ENCODE results near the gene CHRND. TPM values are rescaled to one million over a fixed set of nuclear protein-coding genes. Genes with fewer than 3 reads are reported as not detected.

CHRND gene
- polyA plus RNA-seq, 4 donors = 0.31 to 0.92 (median 0.74) TPM

- DNase-seq (ENCODE audit: low read depth in 4 of 4, low spot score in 2 of 4) = no peak
These were observed 38.4 kb upstream of the CHRND start, which contains the start of gene ECEL1 for GRCh38 chr2:232487385-232488096. TSS of gene ECEL1 (minus strand) at chr2:232487834. CDS start at chr2:232486653, 1,181 bp downstream.

- DNase-seq (ENCODE audit: low read depth in 4 of 4, low spot score in 2 of 4) = no peak
These were observed 37.8 kb upstream of the CHRND start for GRCh38 chr2:232488097-232488711.

- no peak for DNase-seq (ENCODE audit: low read depth in 4 of 4, low spot score in 2 of 4)
These were observed 37.1 kb upstream of the CHRND start for GRCh38 chr2:232488721-232489300.

GRCh38 chr2:232489516-232490220 is 36.3 kb upstream of the CHRND start:
- DNase-seq (ENCODE audit: low read depth in 4 of 4, low spot score in 2 of 4) = no peak

GRCh38 chr2:232490221-232491138 is 35.5 kb upstream of the CHRND start:
- no peak for DNase-seq (ENCODE audit: low read depth in 4 of 4, low spot score in 2 of 4)

GRCh38 chr2:232491139-232491780 is 34.7 kb upstream of the CHRND start:
- DNase-seq (ENCODE audit: low read depth in 4 of 4, low spot score in 2 of 4) = no peak

GRCh38 chr2:232492236-232492848 is 33.6 kb upstream of the CHRND start:
- DNase-seq (ENCODE audit: low read depth in 4 of 4, low spot score in 2 of 4) = no peak

- no peak for DNase-seq (ENCODE audit: low read depth in 4 of 4, low spot score in 2 of 4)
These were observed 32.8 kb upstream of the CHRND start for GRCh38 chr2:232492963-232493700.

- no peak for DNase-seq (ENCODE audit: low read depth in 4 of 4, low spot score in 2 of 4)
These were observed 32.1 kb upstream of the CHRND start for GRCh38 chr2:232493701-232494474.

- no peak for DNase-seq (ENCODE audit: low read depth in 4 of 4, low spot score in 2 of 4)
These were observed 31.4 kb upstream of the CHRND start for GRCh38 chr2:232494542-232494941.

- DNase-seq (ENCODE audit: low read depth in 4 of 4, low spot score in 2 of 4) = no peak
These were observed 30.7 kb upstream of the CHRND start for GRCh38 chr2:232495292-232495691.

GRCh38 chr2:232496501-232497270 is 29.3 kb upstream of the CHRND start:
- DNase-seq (ENCODE audit: low read depth in 4 of 4, low spot score in 2 of 4) = no peak

GRCh38 chr2:232497348-232497747 is 28.6 kb upstream of the CHRND start:
- no peak for DNase-seq (ENCODE audit: low read depth in 4 of 4, low spot score in 2 of 4)

- no peak for DNase-seq (ENCODE audit: low read depth in 4 of 4, low spot score in 2 of 4)
These were observed 27.5 kb upstream of the CHRND start for GRCh38 chr2:232498452-232498851.

GRCh38 chr2:232501331-232501771 is 24.6 kb upstream of the CHRND start:
- no peak for DNase-seq (ENCODE audit: low read depth in 4 of 4, low spot score in 2 of 4)

GRCh38 chr2:232501794-232502390 is 24.1 kb upstream of the CHRND start:
- no peak for DNase-seq (ENCODE audit: low read depth in 4 of 4, low spot score in 2 of 4)

GRCh38 chr2:232502511-232502910 is 23.4 kb upstream of the CHRND start:
- DNase-seq (ENCODE audit: low read depth in 4 of 4, low spot score in 2 of 4) = no peak

Measured in left renal cortex interstitium (tissue), 4 donors.